Mononuclear cell (primary cell): ENCODE results near the gene SAMD4B. TPM values are rescaled to one million over a fixed set of nuclear protein-coding genes. Genes with fewer than 3 reads are reported as not detected.

Source experiments
- total RNA-seq: library from RNA; depleted of rRNA; stranded (reverse); fragments of >200 nt; gene quantifications from one replicate; pipeline ENCODE4 v1.2.3, GENCODE V29; 2012

SAMD4B gene
- total RNA-seq, 1 donor: 30.0 TPM

Other genes with a start within 250 kb of the SAMD4B start
- gene PAK4, start 216.6 kb upstream of the SAMD4B start, total RNA-seq: 1.5 TPM
- gene NCCRP1, start 145.5 kb upstream of the SAMD4B start, total RNA-seq: not detected
- gene SYCN, start 138.2 kb upstream of the SAMD4B start, total RNA-seq: not detected
- not detected for gene IFNL3, start 97.4 kb upstream of the SAMD4B start, total RNA-seq
- 0.10 TPM for gene IFNL4, start 93.6 kb upstream of the SAMD4B start, total RNA-seq
- gene IFNL2, start 74.0 kb upstream of the SAMD4B start, total RNA-seq: not detected
- gene IFNL1, start 46.0 kb upstream of the SAMD4B start, total RNA-seq: not detected
- 1.8 TPM for gene LRFN1, start 21.6 kb upstream of the SAMD4B start, total RNA-seq
- gene GMFG, start 6.4 kb upstream of the SAMD4B start, total RNA-seq: 211 TPM
- gene PAF1, start 48.7 kb downstream of the SAMD4B start, total RNA-seq: 26.1 TPM
- 21.9 TPM for gene MED29, start 49.0 kb downstream of the SAMD4B start, total RNA-seq
- gene ZFP36, start 64.4 kb downstream of the SAMD4B start, total RNA-seq: 676 TPM
- gene PLEKHG2, start 70.2 kb downstream of the SAMD4B start, total RNA-seq: 21.5 TPM
- gene RPS16, start 93.5 kb downstream of the SAMD4B start, total RNA-seq: 71.4 TPM
- gene SUPT5H, start 103.2 kb downstream of the SAMD4B start, total RNA-seq: 124 TPM
- 17.1 TPM for gene TIMM50, start 138.4 kb downstream of the SAMD4B start, total RNA-seq
- not detected for gene DLL3, start 156.5 kb downstream of the SAMD4B start, total RNA-seq
- gene SELENOV, start 172.7 kb downstream of the SAMD4B start, total RNA-seq: not detected
- gene EID2B, start 190.4 kb downstream of the SAMD4B start, total RNA-seq: 6.0 TPM
- 14.4 TPM for gene EID2, start 197.7 kb downstream of the SAMD4B start, total RNA-seq